Esophagus muscularis mucosa (tissue), 4 donors: ENCODE results near the gene EVI5.

Experiments used
- EP300 ChIP-seq: sonication (generic); formaldehyde crosslinking; IDR thresholded peaks from one replicate; pipeline ENCODE4 v1.6.1; 2017; ENCODE audit warnings: antibody characterized with exemption
- POLR2A ChIP-seq: fragments of 450-650 bp; IDR thresholded peaks from one replicate; pipeline ENCODE4 v1.6.1; 2017; ENCODE audit warnings: antibody characterized with exemption, moderate library complexity, mild to moderate bottlenecking, low read depth
- POLR2AphosphoS5 ChIP-seq, 2 donors: sonication (generic); formaldehyde crosslinking; IDR thresholded peaks; one replicate each; pipeline ENCODE4 v1.6.1; 2017; ENCODE audit warnings: antibody characterized with exemption in 2 of 2
- TF ChIP-seq, protein P1 (sequence below), 3 experiments: fragments of 200-600 bp in 2 of 3; fragments of 450-650 bp in 1 of 3; sonication (generic) in 2 of 3; IDR thresholded peaks; one replicate each; pipeline ENCODE4 v1.5.1; 2017 to 2019; ENCODE audit warnings: antibody characterized with exemption in 3 of 3, mild to moderate bottlenecking in 2 of 3, moderate library complexity in 1 of 3

DNA sequence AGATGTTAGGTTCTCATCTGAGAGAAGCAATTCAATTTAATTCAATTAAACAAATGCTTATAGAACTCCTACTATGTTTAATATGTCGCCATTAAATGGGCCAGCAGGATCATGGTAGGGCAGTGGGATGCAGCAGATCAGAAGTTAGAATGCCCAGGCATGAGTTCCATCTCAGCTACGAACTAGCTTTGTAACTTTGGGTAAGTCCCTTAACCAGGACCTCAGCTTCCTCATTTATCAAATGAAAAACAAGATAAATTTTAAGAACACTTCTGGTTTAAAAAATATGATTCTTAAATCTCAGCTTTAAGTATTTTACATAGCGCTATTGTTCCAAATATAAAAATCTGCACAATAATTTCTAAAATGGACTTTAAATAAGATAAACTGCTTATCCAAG lies 230.7 kb downstream of the EVI5 start:
- TF ChIP-seq, protein P1, sequence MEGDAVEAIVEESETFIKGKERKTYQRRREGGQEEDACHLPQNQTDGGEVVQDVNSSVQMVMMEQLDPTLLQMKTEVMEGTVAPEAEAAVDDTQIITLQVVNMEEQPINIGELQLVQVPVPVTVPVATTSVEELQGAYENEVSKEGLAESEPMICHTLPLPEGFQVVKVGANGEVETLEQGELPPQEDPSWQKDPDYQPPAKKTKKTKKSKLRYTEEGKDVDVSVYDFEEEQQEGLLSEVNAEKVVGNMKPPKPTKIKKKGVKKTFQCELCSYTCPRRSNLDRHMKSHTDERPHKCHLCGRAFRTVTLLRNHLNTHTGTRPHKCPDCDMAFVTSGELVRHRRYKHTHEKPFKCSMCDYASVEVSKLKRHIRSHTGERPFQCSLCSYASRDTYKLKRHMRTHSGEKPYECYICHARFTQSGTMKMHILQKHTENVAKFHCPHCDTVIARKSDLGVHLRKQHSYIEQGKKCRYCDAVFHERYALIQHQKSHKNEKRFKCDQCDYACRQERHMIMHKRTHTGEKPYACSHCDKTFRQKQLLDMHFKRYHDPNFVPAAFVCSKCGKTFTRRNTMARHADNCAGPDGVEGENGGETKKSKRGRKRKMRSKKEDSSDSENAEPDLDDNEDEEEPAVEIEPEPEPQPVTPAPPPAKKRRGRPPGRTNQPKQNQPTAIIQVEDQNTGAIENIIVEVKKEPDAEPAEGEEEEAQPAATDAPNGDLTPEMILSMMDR (IDR thresholded peaks at IDR 0.05), result no peak
- TF ChIP-seq EP300 (no peak), POLR2AphosphoS5 (IDR thresholded peaks at IDR 0.05) (no peak), POLR2A (no peak)
